22Rv1 (cell line): ENCODE measurements around the gene FAM217A.

Experiments used
- CTCF ChIP-seq: fragments of 450-650 bp; IDR thresholded peaks from 2 replicates; pipeline ENCODE4 v1.5.1; 2017; ENCODE audit warnings: mild to moderate bottlenecking
- ZFX ChIP-seq: fragments of 450-650 bp; IDR thresholded peaks from 2 replicates; pipeline ENCODE4 v1.6.1; 2017; ENCODE audit warnings: antibody characterized with exemption, borderline replicate concordance

GRCh38 chr6:4023240-4023639 is 55.7 kb downstream of the FAM217A start:
- TF ChIP-seq CTCF (no peak), ZFX (no peak)
